HepG2 (cell line): ENCODE data around the gene TBL3. TPM values are rescaled to one million over a fixed set of nuclear protein-coding genes. Genes with fewer than 3 reads are reported as not detected.

Experiments used
- DDIT3 ChIP-seq: sonication (generic); formaldehyde crosslinking; IDR thresholded peaks from 2 replicates; pipeline ENCODE4 v1.4.0; 2020; ENCODE audit warnings: mild to moderate bottlenecking, missing genetic modification reagents
- HHEX ChIP-seq: IDR thresholded peaks from 2 replicates; pipeline ENCODE4 v1.6.1; 2016; ENCODE audit warnings: control low read depth
- HNRNPLL ChIP-seq: fragments of 200-400 bp; formaldehyde crosslinking; IDR thresholded peaks from 2 replicates; pipeline ENCODE4 v1.6.1; 2017; ENCODE audit warnings: mild to moderate bottlenecking, low read depth, low read length; ENCODE audit not compliant: poor library complexity, severe bottlenecking
- ISL2 ChIP-seq: sonication (generic); formaldehyde crosslinking; IDR thresholded peaks from 2 replicates; pipeline ENCODE4 v1.5.0; 2020; ENCODE audit warnings: missing genetic modification reagents
- KLF15 ChIP-seq: sonication (generic); formaldehyde crosslinking; IDR thresholded peaks from 2 replicates; pipeline ENCODE4 v1.8.1; 2023; ENCODE audit warnings: borderline replicate concordance, mild to moderate bottlenecking, inconsistent platforms, missing genetic modification reagents, mixed read lengths
- MEF2D ChIP-seq: sonication (generic); formaldehyde crosslinking; IDR thresholded peaks from 2 replicates; pipeline ENCODE4 v1.5.1; 2020; ENCODE audit warnings: mild to moderate bottlenecking, missing genetic modification reagents
- MIER2 ChIP-seq: IDR thresholded peaks from 2 replicates; pipeline ENCODE4 v1.6.1; 2016; ENCODE audit warnings: missing biosample characterization, missing genetic modification reagents
- NR1H2 ChIP-seq: sonication (generic); formaldehyde crosslinking; IDR thresholded peaks from 2 replicates; pipeline ENCODE4 v1.8.1; 2022; ENCODE audit warnings: low read depth, missing genetic modification reagents, borderline replicate concordance
- NRL ChIP-seq: sonication (generic); formaldehyde crosslinking; IDR thresholded peaks from 2 replicates; pipeline ENCODE4 v1.5.0; 2020; ENCODE audit warnings: missing genetic modification reagents, mild to moderate bottlenecking, moderate library complexity, borderline replicate concordance
- PRMT3 ChIP-seq: sonication (generic); formaldehyde crosslinking; IDR thresholded peaks from 2 replicates; pipeline ENCODE4 v1.8.1; 2022; ENCODE audit warnings: low read depth, mild to moderate bottlenecking, moderate library complexity, missing genetic modification reagents, borderline replicate concordance
- SIN3B ChIP-seq: fragments of 150-350 bp; IDR thresholded peaks from 2 replicates; pipeline ENCODE4 v1.6.1; 2014; ENCODE audit warnings: low read length
- SRSF9 ChIP-seq: fragments of 200-400 bp; formaldehyde crosslinking; IDR thresholded peaks from 2 replicates; pipeline ENCODE4 v1.6.1; 2018; ENCODE audit warnings: borderline replicate concordance, mild to moderate bottlenecking, low read depth, low read length; ENCODE audit not compliant: insufficient read depth, poor library complexity, severe bottlenecking
- STAG1 ChIP-seq: sonication (generic); formaldehyde crosslinking; IDR thresholded peaks from 2 replicates; pipeline ENCODE4 v1.4.0; 2020; ENCODE audit warnings: missing genetic modification reagents
- ZBTB38 ChIP-seq: sonication (generic); formaldehyde crosslinking; IDR thresholded peaks from 2 replicates; pipeline ENCODE4 v1.5.1; 2020; ENCODE audit warnings: mild to moderate bottlenecking, missing genetic modification reagents
- ZFY ChIP-seq: sonication (generic); formaldehyde crosslinking; IDR thresholded peaks from 2 replicates; pipeline ENCODE4 v1.4.0; 2020; ENCODE audit warnings: missing genetic modification reagents
- ZNF12 ChIP-seq: sonication (generic); formaldehyde crosslinking; IDR thresholded peaks from 2 replicates; pipeline ENCODE4 v1.5.0; 2020; ENCODE audit warnings: missing genetic modification reagents
- ZNF234 ChIP-seq: sonication (generic); formaldehyde crosslinking; conservative IDR thresholded peaks from 2 replicates; pipeline ENCODE4 v1.5.1; 2020; ENCODE audit warnings: mild to moderate bottlenecking, missing genetic modification reagents
- ZNF383 ChIP-seq: sonication (generic); formaldehyde crosslinking; IDR thresholded peaks from 2 replicates; pipeline ENCODE4 v1.4.0; 2020; ENCODE audit warnings: missing genetic modification reagents, mild to moderate bottlenecking, borderline replicate concordance
- ZNF484 ChIP-seq: sonication (generic); formaldehyde crosslinking; IDR thresholded peaks from 2 replicates; pipeline ENCODE4 v1.5.1; 2020; ENCODE audit warnings: mild to moderate bottlenecking, low read depth, missing genetic modification reagents, borderline replicate concordance
- ZNF530 ChIP-seq: sonication (generic); formaldehyde crosslinking; IDR thresholded peaks from 2 replicates; pipeline ENCODE4 v1.5.0; 2020; ENCODE audit warnings: low read depth, mild to moderate bottlenecking, missing genetic modification reagents
- ZNF546 ChIP-seq: sonication (generic); formaldehyde crosslinking; conservative IDR thresholded peaks from 2 replicates; pipeline ENCODE4 v1.8.1; 2023; ENCODE audit warnings: mild to moderate bottlenecking, missing genetic modification reagents
- ZNF547 ChIP-seq: sonication (generic); formaldehyde crosslinking; IDR thresholded peaks from 2 replicates; pipeline ENCODE4 v1.5.1; 2020; ENCODE audit warnings: mild to moderate bottlenecking, missing genetic modification reagents
- ZNF570 ChIP-seq: sonication (generic); formaldehyde crosslinking; IDR thresholded peaks from 2 replicates; pipeline ENCODE4 v1.4.0; 2020; ENCODE audit warnings: mild to moderate bottlenecking, missing genetic modification reagents, borderline replicate concordance
- ZNF879 ChIP-seq: sonication (generic); formaldehyde crosslinking; IDR thresholded peaks from 2 replicates; pipeline ENCODE4 v1.8.1; 2023; ENCODE audit warnings: missing genetic modification reagents
- polyA plus RNA-seq, 8 experiments: library from polyadenylated mRNA; depleted of rRNA in 3 of 8; stranded (reverse) in 7 of 8; unstranded in 1 of 8; fragments of >200 nt; fragmentation: Illumina TruSeq in 4 of 8; extraction: Trizol in 4 of 8; gene quantifications; 2 replicates each; pipeline versions ENCODE4 v1.2.1 to v1.2.3, GENCODE V29; 2011 to 2016; ENCODE audit warnings: low read depth in 4 of 8, missing spikeins in 1 of 8, mixed read lengths in 1 of 8; ENCODE audit not compliant: insufficient read depth in 1 of 8
- total RNA-seq, 5 experiments: library from RNA; depleted of rRNA; stranded (reverse); fragments of >200 nt; fragmentation: Illumina TruSeq; extraction: Trizol; gene quantifications; 2 replicates each; pipeline ENCODE4 v1.2.3, GENCODE V29; 2016; ENCODE audit warnings: low read depth in 1 of 5
- TF ChIP-seq, protein P1 (sequence below): IDR thresholded peaks from 2 replicates; pipeline ENCODE4 v1.6.1; 2018; ENCODE audit warnings: missing genetic modification reagents, mild to moderate bottlenecking, missing compliant biosample characterization
- TF ChIP-seq, protein P2 (sequence below): sonication (generic); formaldehyde crosslinking; IDR thresholded peaks from 2 replicates; pipeline ENCODE4 v1.4.0; 2020; ENCODE audit warnings: missing genetic modification reagents
- TF ChIP-seq, protein P3 (sequence below): sonication (generic); formaldehyde crosslinking; IDR thresholded peaks from 2 replicates; pipeline ENCODE4 v1.8.0; 2022; ENCODE audit warnings: low read depth, missing genetic modification reagents

Gene TBL3
- total and polyA plus RNA-seq, 2 of the 13 experiments (the other 11 are each of a cell fraction or from before 2014, with no cell fraction given), result 16.8 to 38.0 TPM

DNA sequence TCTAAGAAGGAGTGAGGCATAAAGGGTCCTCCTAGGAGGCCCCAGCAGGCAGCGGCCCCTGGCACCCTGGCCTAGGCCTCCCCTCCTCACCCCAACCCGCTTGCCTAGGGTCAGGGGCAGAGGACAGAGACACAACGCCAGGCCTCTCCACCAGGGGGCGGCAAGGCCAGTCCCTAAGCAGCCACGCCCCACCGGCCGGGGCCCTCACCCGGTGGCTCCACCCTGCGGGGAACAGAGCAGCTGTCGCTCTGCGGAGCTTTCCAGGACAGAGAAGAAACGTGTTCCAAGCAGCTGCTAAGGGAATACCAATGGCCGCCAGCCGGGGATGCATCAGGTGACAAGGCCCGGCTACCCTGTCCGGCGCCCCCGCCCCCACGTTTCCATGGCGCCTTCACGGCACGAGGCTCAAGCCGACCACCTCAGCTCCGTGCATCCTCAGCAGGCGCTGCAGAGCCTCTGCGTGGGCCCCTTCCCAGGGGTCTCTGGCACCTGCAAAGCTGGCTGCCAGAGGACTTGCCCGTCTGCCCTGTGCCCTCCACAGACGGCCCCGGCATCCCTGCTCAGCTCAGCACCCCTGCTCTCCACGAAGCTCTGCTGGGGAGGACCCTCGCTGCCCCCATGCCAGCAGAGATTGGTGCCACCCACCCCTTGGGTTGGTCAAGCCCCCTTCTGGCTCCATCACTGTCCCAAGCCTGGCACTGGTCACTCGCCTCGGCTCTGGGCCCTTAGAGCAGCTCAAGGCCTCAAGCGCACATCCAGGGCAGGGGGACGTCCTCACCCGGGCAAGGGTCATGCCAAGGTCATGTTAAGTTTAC, 32.2 kb downstream of the TBL3 start (continued):
- TF ChIP-seq PRMT3, result no peak
- TF ChIP-seq HHEX (CRISPR knock-in tag), result no peak
- peak; percentile 62; the same call in 1 of the 2 replicates for TF ChIP-seq ZBTB38 (CRISPR knock-in tag)
- TF ChIP-seq ZNF12 (CRISPR knock-in tag), result no peak
- TF ChIP-seq ZNF570, result no peak
- TF ChIP-seq ZNF484 (CRISPR knock-in tag), result no peak
- peak; percentile 59 for TF ChIP-seq HNRNPLL
- TF ChIP-seq ISL2 (CRISPR knock-in tag), result no peak
- no peak for TF ChIP-seq MIER2 (CRISPR knock-in tag)
- peak; percentile 71 for TF ChIP-seq STAG1 (CRISPR knock-in tag)
- no peak for TF ChIP-seq KLF15 (CRISPR knock-in tag)
- peak; percentile 65; the same call in 1 of the 2 replicates for TF ChIP-seq ZNF547 (CRISPR knock-in tag)
- no peak for TF ChIP-seq ZNF530
- no peak for TF ChIP-seq SRSF9
- TF ChIP-seq ZNF234 (CRISPR knock-in tag), result no peak
- TF ChIP-seq, protein P1, sequence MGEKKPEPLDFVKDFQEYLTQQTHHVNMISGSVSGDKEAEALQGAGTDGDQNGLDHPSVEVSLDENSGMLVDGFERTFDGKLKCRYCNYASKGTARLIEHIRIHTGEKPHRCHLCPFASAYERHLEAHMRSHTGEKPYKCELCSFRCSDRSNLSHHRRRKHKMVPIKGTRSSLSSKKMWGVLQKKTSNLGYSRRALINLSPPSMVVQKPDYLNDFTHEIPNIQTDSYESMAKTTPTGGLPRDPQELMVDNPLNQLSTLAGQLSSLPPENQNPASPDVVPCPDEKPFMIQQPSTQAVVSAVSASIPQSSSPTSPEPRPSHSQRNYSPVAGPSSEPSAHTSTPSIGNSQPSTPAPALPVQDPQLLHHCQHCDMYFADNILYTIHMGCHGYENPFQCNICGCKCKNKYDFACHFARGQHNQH (CRISPR knock-in tag), result peak; percentile 66; the same call in 1 of the 2 replicates
- no peak for TF ChIP-seq DDIT3 (CRISPR knock-in tag)
- no peak for TF ChIP-seq ZNF383 (CRISPR knock-in tag)
- no peak for TF ChIP-seq NR1H2
- no peak; the same call in 1 of the 2 replicates for TF ChIP-seq NRL
- TF ChIP-seq, protein P2, sequence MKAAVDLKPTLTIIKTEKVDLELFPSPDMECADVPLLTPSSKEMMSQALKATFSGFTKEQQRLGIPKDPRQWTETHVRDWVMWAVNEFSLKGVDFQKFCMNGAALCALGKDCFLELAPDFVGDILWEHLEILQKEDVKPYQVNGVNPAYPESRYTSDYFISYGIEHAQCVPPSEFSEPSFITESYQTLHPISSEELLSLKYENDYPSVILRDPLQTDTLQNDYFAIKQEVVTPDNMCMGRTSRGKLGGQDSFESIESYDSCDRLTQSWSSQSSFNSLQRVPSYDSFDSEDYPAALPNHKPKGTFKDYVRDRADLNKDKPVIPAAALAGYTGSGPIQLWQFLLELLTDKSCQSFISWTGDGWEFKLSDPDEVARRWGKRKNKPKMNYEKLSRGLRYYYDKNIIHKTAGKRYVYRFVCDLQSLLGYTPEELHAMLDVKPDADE (CRISPR knock-in tag), result no peak
- TF ChIP-seq ZFY (CRISPR knock-in tag), result peak; percentile 61
- 0 out of 2 replicates have a peak, but pooled peaks have one; percentile 35 for TF ChIP-seq MEF2D (CRISPR knock-in tag)
- TF ChIP-seq, protein P3, sequence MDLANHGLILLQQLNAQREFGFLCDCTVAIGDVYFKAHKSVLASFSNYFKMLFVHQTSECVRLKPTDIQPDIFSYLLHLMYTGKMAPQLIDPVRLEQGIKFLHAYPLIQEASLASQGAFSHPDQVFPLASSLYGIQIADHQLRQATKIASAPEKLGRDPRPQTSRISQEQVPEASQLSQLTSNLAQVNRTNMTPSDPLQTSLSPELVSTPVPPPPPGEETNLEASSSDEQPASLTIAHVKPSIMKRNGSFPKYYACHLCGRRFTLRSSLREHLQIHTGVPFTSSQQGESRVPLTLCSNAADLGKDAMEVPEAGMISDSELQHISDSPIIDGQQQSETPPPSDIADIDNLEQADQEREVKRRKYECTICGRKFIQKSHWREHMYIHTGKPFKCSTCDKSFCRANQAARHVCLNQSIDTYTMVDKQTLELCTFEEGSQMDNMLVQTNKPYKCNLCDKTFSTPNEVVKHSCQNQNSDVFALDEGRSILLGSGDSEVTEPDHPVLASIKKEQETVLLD (CRISPR knock-in tag), result no peak
- TF ChIP-seq ZNF546 (CRISPR knock-in tag), result no peak
- no peak for TF ChIP-seq ZNF879 (CRISPR knock-in tag)
- TF ChIP-seq SIN3B, result no peak
